PC-9 (cell line): ENCODE data around the gene SNX1.

Experiments used
- EZH2 ChIP-seq: fragments of 200-600 bp; sonication (generic); IDR thresholded peaks from 2 replicates; pipeline ENCODE4 v1.8.0; 2017; ENCODE audit warnings: antibody characterized with exemption, low read depth
- TF ChIP-seq, protein P1 (sequence below): fragments of 200-600 bp; sonication (generic); conservative IDR thresholded peaks from 2 replicates; pipeline ENCODE4 v1.6.1; 2017; ENCODE audit warnings: mixed run types, antibody characterized with exemption, mild to moderate bottlenecking, moderate library complexity

DNA sequence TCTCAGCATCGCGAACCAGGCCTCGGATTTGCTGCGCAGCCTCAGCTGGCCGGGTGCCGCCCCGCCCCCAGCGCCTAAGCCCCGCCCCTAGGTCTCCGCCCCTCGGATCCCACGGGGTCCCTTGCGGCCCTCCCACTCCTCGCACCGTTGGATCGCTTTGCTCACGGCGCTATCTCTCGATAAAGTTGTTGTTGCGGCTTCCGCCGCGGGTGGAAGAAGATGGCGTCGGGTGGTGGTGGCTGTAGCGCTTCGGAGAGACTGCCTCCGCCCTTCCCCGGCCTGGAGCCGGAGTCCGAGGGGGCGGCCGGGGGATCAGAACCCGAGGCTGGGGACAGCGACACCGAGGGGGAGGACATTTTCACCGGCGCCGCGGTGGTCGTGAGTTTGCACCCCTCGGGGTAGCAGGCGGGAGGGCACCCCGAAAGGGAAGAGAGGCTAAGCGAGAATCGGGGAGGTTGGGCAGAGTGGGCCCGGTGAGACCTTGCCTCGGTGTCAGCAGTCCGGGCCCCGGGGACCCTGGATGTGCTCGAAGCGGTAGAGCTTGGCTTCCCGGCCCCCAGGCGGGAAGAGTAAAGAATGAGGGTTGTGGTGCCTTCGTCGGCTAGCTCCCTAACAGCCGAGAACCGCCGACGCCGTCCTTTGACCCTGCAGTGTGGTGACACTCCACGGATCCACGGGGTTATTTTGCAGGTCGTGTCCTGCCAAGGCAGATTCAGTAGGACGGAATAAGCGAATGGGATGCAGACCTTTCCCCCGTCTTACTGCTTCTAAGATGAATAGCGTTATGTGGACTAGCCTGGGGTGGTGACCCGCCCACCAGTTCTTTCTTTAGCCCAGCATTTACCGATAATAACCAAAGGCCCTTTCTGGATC, at the start of gene SNX1:
- TF ChIP-seq, protein P1, sequence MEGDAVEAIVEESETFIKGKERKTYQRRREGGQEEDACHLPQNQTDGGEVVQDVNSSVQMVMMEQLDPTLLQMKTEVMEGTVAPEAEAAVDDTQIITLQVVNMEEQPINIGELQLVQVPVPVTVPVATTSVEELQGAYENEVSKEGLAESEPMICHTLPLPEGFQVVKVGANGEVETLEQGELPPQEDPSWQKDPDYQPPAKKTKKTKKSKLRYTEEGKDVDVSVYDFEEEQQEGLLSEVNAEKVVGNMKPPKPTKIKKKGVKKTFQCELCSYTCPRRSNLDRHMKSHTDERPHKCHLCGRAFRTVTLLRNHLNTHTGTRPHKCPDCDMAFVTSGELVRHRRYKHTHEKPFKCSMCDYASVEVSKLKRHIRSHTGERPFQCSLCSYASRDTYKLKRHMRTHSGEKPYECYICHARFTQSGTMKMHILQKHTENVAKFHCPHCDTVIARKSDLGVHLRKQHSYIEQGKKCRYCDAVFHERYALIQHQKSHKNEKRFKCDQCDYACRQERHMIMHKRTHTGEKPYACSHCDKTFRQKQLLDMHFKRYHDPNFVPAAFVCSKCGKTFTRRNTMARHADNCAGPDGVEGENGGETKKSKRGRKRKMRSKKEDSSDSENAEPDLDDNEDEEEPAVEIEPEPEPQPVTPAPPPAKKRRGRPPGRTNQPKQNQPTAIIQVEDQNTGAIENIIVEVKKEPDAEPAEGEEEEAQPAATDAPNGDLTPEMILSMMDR, result no peak
- TF ChIP-seq EZH2, result no peak
